OCI-LY7 (cell line): Measurements from ENCODE around the gene AGGF1.

Experiments
- CTCF ChIP-seq: fragments of 200-600 bp; sonication (generic); conservative IDR thresholded peaks from 2 replicates; pipeline ENCODE4 v1.5.1; 2014; ENCODE audit warnings: mild to moderate bottlenecking, antibody characterized with exemption, low read length, moderate library complexity, mixed read lengths
- EZH2phosphoT487 ChIP-seq: fragments of 200-600 bp; sonication (generic); IDR thresholded peaks from 2 replicates; pipeline ENCODE4 v1.6.1; 2018; ENCODE audit warnings: low read depth, borderline replicate concordance, mild to moderate bottlenecking, mixed run types, antibody characterized with exemption, low read length, moderate library complexity, mixed read lengths

GRCh38 chr5:77065256-77065655, 35.1 kb downstream of the AGGF1 start:
- TF ChIP-seq CTCF, result no peak
- TF ChIP-seq EZH2phosphoT487, result no peak
